Naive thymus-derived CD4-positive, alpha-beta T cell (primary cell): ENCODE data around the gene RSU1. TPM values are rescaled to one million over a fixed set of nuclear protein-coding genes. Genes with fewer than 3 reads are reported as not detected.
A peak's percentile ranks its signal among the peaks of the same experiment; 100 is the strongest.
"Not testable (repeated sequence)": the region's sequence is repeated elsewhere in the genome, so short reads cannot be mapped to it uniquely, and the experiment has no call there.

Source experiments
- ATAC-seq: fragments of 150-1000 bp; cut with Tn5 transposase; 2 replicates; pipeline ENCODE4 v1.10.0; 2021; ENCODE audit warnings: mild to moderate bottlenecking, moderate library complexity
- CTCF ChIA-PET: fragments of 350-600 bp; sonication (Branson Sonifier 250); formaldehyde crosslinking; loops from one replicate; lab custom pipeline; 2021; ENCODE audit warnings: antibody characterized with exemption; lab: Charles Lee
- POLR2A ChIA-PET: fragments of 350-600 bp; sonication (Branson Sonifier 250); formaldehyde crosslinking; loops from one replicate; lab custom pipeline; 2021; ENCODE audit warnings: antibody characterized with exemption, inconsistent platforms; lab: Charles Lee
- DNase-seq, 9 donors: peaks; one replicate each; pipeline versions ENCODE4 v3.0.0 to v3.0.0-alpha.2; 2020 to 2022; ENCODE audit warnings: mixed read lengths in 1 of 9
- H3K27ac ChIP-seq: one replicate; pipeline ENCODE4 v1.7.0; 2013; ENCODE audit warnings: mild to moderate bottlenecking, low read depth, low read length, moderate library complexity
- H3K27me3 ChIP-seq, 2 donors: one replicate each; pipeline ENCODE4 v1.7.0; 2013; ENCODE audit warnings: low read length in 2 of 2, mild to moderate bottlenecking in 2 of 2, moderate library complexity in 2 of 2; ENCODE audit not compliant: control insufficient read depth in 2 of 2, insufficient read depth in 2 of 2
- H3K36me3 ChIP-seq, 3 experiments: 1 replicate in 2 of 3; 2 replicates in 1 of 3; pipeline ENCODE4 v1.7.0; 2013; ENCODE audit warnings: low read length in 3 of 3, mild to moderate bottlenecking in 3 of 3, moderate library complexity in 1 of 3; ENCODE audit not compliant: insufficient read depth in 3 of 3, control insufficient read depth in 2 of 3
- H3K4me1 ChIP-seq, 2 donors: one replicate each; pipeline ENCODE4 v1.7.0; 2013; ENCODE audit warnings: low read length in 2 of 2, mild to moderate bottlenecking in 2 of 2, moderate library complexity in 1 of 2; ENCODE audit not compliant: control insufficient read depth in 2 of 2, insufficient read depth in 2 of 2
- H3K4me3 ChIP-seq: 2 replicates; pipeline ENCODE4 v1.7.0; 2013; ENCODE audit warnings: mild to moderate bottlenecking, low read length
- H3K9me3 ChIP-seq, 3 experiments: 1 replicate in 2 of 3; 2 replicates in 1 of 3; pipeline ENCODE4 v1.7.0; 2013; ENCODE audit warnings: low read length in 3 of 3; ENCODE audit not compliant: control insufficient read depth in 2 of 3
- H3K27ac Mint-ChIP-seq, 9 donors: one replicate each; pipeline ENCODE4 v1.8.0; 2020 to 2022; ENCODE audit warnings: mixed read lengths in 9 of 9, mild to moderate bottlenecking in 8 of 9, moderate library complexity in 5 of 9, inconsistent platforms in 2 of 9
- H3K27me3 Mint-ChIP-seq, 5 donors: one replicate each; pipeline ENCODE4 v1.8.0; 2021 to 2022; ENCODE audit warnings: mixed read lengths in 5 of 5, mild to moderate bottlenecking in 1 of 5
- H3K36me3 Mint-ChIP-seq, 5 donors: one replicate each; pipeline ENCODE4 v1.8.0; 2020 to 2022; ENCODE audit warnings: mixed read lengths in 5 of 5, mild to moderate bottlenecking in 3 of 5, inconsistent platforms in 1 of 5
- H3K4me1 Mint-ChIP-seq, 7 donors: one replicate each; pipeline ENCODE4 v1.8.0; 2020 to 2022; ENCODE audit warnings: mixed read lengths in 7 of 7, mild to moderate bottlenecking in 3 of 7, inconsistent platforms in 1 of 7
- H3K4me3 Mint-ChIP-seq, 10 donors: one replicate each; pipeline ENCODE4 v1.8.0; 2020 to 2022; ENCODE audit warnings: mild to moderate bottlenecking in 10 of 10, mixed read lengths in 10 of 10, moderate library complexity in 6 of 10, inconsistent platforms in 2 of 10
- H3K9me3 Mint-ChIP-seq, 11 donors: one replicate each; pipeline ENCODE4 v1.8.0; 2020 to 2022; ENCODE audit warnings: mixed read lengths in 11 of 11, mild to moderate bottlenecking in 4 of 11, inconsistent platforms in 1 of 11, moderate library complexity in 1 of 11
- intact Hi-C, 2 donors: fragments of 100-400 bp; cut with micrococcal nuclease; formaldehyde crosslinking; loops; one replicate each; pipeline ENCODE4 v1.15.1; 2023
- polyA plus RNA-seq, 2 donors: library from polyadenylated mRNA; unstranded; fragments of 300-500 nt; fragmentation: Illumina TruSeq; gene quantifications; one replicate each; pipeline ENCODE4 v1.2.3, GENCODE V29; 2021
- total RNA-seq, 6 experiments: library from RNA in 5 of 6; stranded (reverse) in 5 of 6; gene quantifications; 1 replicate in 5 of 6; 2 replicates in 1 of 6; pipeline ENCODE4 v1.2.3 and lab custom pipeline; 2021 to 2026

RSU1 gene
- total and polyA plus RNA-seq, 7 experiments from 2014 or later, result 36.1 to 108 (median 50.4) TPM

DNA sequence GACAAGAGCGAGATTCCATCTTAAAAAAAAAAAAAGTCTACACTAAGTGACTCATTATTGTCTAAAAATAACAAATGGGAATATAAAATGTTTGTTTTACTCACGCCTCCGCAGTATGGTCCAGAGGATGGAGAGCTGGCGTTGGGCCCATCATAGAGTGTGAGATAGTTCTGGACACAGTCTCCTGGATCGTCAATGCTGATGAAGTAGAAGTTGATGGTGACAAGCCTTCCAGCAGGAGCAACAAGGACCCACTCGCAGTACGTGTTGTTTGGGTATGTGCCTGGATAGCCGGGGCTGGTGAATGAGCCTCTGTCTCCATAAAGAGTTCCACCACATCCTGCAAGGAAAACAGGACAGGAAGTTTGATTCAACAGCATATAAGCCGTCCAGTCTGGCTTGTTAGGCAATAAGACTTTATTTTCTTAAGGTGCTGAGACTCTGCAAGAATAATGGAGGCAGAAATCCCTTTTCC is 11.5 kb upstream of the RSU1 start:
- Mint-ChIP-seq H3K27me3 (peaks cover 0 to 9% (median 0%) of the 10 kb centered on the region in 5 donors), H3K9me3 (no peaks in the 10 kb centered on the region), H3K4me3 (no peak overlapping the region), H3K27ac (peak overlapping the region in 1 of 9 donors; percentile 50), H3K36me3 (peaks cover 0 to 13% (median 5%) of the 10 kb centered on the region in 5 donors), H3K4me1 (peaks cover 0 to 13% (median 8%) of the 10 kb centered on the region in 7 donors)
- Histone ChIP-seq H3K9me3 (no peaks in the 10 kb centered on the region), H3K4me3 (no peak overlapping the region), H3K4me1 (no peaks in the 10 kb centered on the region), H3K27ac (no peak overlapping the region), H3K36me3 (no peaks in the 10 kb centered on the region), H3K27me3 (no peaks in the 10 kb centered on the region)
- ATAC-seq (no peak), DNase-seq (no peak)
- POLR2A ChIA-PET, result interaction anchor here (0.6 to 1.9 kb wide), 3 partner anchors 11 to 399 kb away, joined by 5 to 6 read pairs (median 6); partner anchors contain the start of gene RSU1
- CTCF ChIA-PET, result interaction anchor here (0.6 to 2.1 kb wide), 7 partner anchors 11 to 461 kb away, joined by 3 to 16 read pairs (median 7); partner anchors contain the start of gene RSU1
- intact Hi-C loops, result loop anchor here (1.0 to 5.0 kb wide), 8 partner anchors 11 to 914 kb away; partner anchors contain the start of genes RSU1 (in 1 of the 2) and ST8SIA6 (in 1 of the 2)

DNA sequence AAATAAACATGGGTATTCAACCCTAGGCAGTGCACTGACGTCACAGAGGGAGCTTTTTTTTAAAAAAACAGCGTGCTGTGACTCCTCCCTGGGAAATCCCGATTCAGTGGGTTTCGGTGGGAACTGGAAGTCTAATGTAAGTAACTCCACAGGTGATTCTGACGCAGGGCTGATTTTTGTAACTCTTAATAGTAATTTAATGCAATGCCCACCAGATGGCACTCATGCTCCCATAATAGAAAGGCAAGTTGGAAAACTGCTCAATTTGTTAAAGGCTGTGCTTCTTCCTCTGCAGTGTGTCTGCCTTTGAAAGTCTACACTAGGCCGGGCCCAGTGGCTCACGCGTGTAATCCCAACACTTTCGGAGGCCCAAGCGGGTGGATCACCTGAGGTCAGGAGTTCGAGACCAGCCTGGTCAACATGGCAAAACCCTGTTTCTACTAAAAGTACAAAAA is 10.9 kb upstream of the RSU1 start:
- CTCF ChIA-PET, result interaction anchor here (0.8 to 2.1 kb wide), 7 partner anchors 11 to 462 kb away, joined by 3 to 16 read pairs (median 7); partner anchors contain the start of gene RSU1
- POLR2A ChIA-PET, result interaction anchor here (1.0 to 1.9 kb wide), 3 partner anchors 11 to 21 kb away, joined by 3 to 5 read pairs (median 5); partner anchors contain the start of gene RSU1

DNA sequence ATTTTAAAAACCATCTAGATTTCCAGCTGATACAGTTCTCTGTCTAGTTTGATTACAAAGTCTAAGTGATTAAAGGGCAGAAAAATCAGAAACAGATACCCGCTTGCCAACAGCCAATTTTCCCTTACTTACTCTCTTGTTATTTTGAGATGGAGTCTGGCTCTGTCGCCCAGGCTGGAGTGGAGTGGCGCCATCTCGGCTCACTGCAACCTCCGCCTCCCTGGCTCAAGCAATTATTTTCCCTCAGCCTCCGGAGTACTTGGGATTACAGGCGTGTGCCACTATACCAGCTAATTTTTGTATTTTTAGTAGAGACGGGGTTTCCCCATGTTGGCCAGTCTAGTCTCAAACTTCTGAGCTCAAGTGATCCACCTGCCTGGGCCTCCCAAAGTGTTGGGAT is 10.2 kb upstream of the RSU1 start:
- not testable (repeated sequence) for H3K4me1 ChIP-seq, H3K27me3 Mint-ChIP-seq, H3K27ac ChIP-seq, H3K36me3 ChIP-seq, H3K4me3 ChIP-seq, H3K27ac Mint-ChIP-seq, H3K4me3 Mint-ChIP-seq, H3K9me3 ChIP-seq, H3K9me3 Mint-ChIP-seq, ATAC-seq, H3K27me3 ChIP-seq, DNase-seq
- H3K4me1 Mint-ChIP-seq, result peaks cover 0 to 12% (median 6%) of the 10 kb centered on the region in 7 donors
- ChIA-PET POLR2A (interaction anchor here (1.0 to 1.2 kb wide), 2 partner anchors 10 to 20 kb away, joined by 3 to 5 read pairs; partner anchors contain the start of gene RSU1), CTCF (interaction anchor here (1.2 to 2.1 kb wide), 5 partner anchors 10 to 462 kb away, joined by 4 to 16 read pairs (median 9); partner anchors contain the start of gene RSU1)
- intact Hi-C loops, result loop anchor here (5.0 kb wide), 2 partner anchors 625 to 915 kb away; partner anchors contain the start of gene ST8SIA6 (in 1 of the 2)
- peaks cover 4 to 23% (median 16%) of the 10 kb centered on the region in 5 donors for H3K36me3 Mint-ChIP-seq

More for the DNA sequence above, 10.9 kb upstream of the RSU1 start:
- ATAC-seq (peak; percentile 96), DNase-seq (peak; percentile 22 to 78 (median 69))
- H3K4me3 ChIP-seq, result no peak overlapping the region
- peak overlapping the region in 3 of 9 donors; percentile 63 to 84 (median 82) for H3K27ac Mint-ChIP-seq
- H3K9me3 Mint-ChIP-seq, result peaks cover 0 to 5% (median 3%) of the 10 kb centered on the region in 11 donors
- no peaks in the 10 kb centered on the region for H3K36me3 ChIP-seq
- H3K9me3 ChIP-seq, result peaks cover 0 to 1% (median 0%) of the 10 kb centered on the region in 3 experiments
- peaks cover 0 to 9% (median 0%) of the 10 kb centered on the region in 5 donors for H3K27me3 Mint-ChIP-seq
- H3K27me3 ChIP-seq, result no peaks in the 10 kb centered on the region
- intact Hi-C loops, result loop anchor here (1.0 to 5.0 kb wide), 8 partner anchors 11 to 914 kb away; partner anchors contain the start of genes RSU1 (in 1 of the 2) and ST8SIA6 (in 1 of the 2)
- no peak overlapping the region for H3K27ac ChIP-seq
- H3K36me3 Mint-ChIP-seq, result peaks cover 0 to 19% (median 11%) of the 10 kb centered on the region in 5 donors
- H3K4me1 ChIP-seq, result no peaks in the 10 kb centered on the region
- no peak overlapping the region for H3K4me3 Mint-ChIP-seq
- H3K4me1 Mint-ChIP-seq, result peaks cover 0 to 12% (median 8%) of the 10 kb centered on the region in 7 donors

DNA sequence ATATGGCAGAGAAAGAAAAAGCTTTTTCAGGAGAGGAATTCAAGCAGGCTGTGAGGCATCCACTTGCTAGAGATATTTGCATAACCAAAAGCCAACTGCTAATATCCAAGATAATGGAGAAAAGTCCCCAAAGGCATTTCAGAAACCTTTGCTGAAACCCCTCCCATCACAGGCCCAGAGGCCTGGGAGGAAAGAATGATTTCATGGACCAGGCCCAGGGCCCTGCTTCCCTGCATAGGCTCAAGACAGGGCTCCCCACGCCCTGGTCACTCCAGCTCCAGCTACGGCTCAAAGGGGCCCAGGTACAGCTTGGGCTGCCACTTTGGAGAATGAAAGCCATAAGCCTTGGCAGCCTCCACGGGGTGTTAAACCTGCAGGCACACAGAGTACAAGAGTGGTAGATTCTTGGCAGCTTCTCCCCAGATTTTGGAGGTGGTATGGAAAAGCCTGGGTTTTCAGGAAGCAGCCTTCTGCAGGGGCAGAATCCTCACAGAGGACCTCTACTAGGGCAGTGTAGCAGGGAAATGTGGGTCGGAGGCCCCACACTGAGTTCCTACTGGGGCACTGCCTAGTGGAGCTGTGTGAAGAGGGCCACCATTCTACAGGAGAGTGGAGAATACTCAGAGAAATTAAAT is 5.6 kb upstream of the RSU1 start:
- intact Hi-C loops, result no loop called here
- ChIA-PET POLR2A (interaction anchor here (1.4 kb wide), 1 partner anchor 12 kb away, joined by 4 read pairs; no protein-coding TSS in a partner anchor), CTCF (interaction anchor here (0.6 to 0.7 kb wide), 2 partner anchors 138 to 242 kb away, joined by 3 read pairs; no protein-coding TSS in a partner anchor)
- no peaks in the 10 kb centered on the region for H3K36me3 ChIP-seq
- no peak for DNase-seq
- H3K4me3 ChIP-seq, result no peak overlapping the region
- Mint-ChIP-seq H3K4me3 (peak overlapping the region in 1 of 10 donors; percentile 29), H3K4me1 (peaks cover 5 to 13% (median 7%) of the 10 kb centered on the region in 7 donors), H3K9me3 (peaks cover 8 to 23% (median 14%) of the 10 kb centered on the region in 11 donors), H3K27ac (no peak overlapping the region), H3K36me3 (peaks cover 11 to 35% (median 26%) of the 10 kb centered on the region in 5 donors), H3K27me3 (peaks cover 0 to 18% (median 0%) of the 10 kb centered on the region in 5 donors)
- ATAC-seq, result no peak
- peaks cover 0 to 13% (median 0%) of the 10 kb centered on the region in 3 experiments for H3K9me3 ChIP-seq
- H3K27ac ChIP-seq, result no peak overlapping the region
- H3K4me1 ChIP-seq, result peaks cover 0 to 6% of the 10 kb centered on the region in 2 donors
- H3K27me3 ChIP-seq, result no peaks in the 10 kb centered on the region

DNA sequence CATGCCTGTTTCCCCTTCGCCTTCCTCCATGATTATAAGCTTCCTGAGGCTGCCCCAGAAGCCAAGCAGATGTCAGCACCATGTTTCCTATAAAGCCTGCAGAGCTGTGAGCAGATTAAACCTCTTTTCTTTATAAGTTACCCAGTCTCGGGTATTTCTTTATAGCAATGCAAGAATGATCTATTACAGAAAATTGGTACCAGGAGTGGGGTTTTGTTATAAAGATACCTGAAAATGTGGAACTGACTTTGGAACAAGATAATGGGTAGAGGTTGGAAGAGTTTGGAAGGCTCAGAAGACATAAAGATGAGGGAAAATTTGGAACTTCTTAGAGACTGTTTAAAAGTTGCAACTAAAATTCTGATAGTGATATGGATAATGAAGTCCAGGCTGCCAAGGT is 4.8 kb upstream of the RSU1 start:
- POLR2A ChIA-PET, result interaction anchor here (0.6 kb wide), 1 partner anchor 9 kb away, joined by 3 read pairs; no protein-coding TSS in a partner anchor

DNA sequence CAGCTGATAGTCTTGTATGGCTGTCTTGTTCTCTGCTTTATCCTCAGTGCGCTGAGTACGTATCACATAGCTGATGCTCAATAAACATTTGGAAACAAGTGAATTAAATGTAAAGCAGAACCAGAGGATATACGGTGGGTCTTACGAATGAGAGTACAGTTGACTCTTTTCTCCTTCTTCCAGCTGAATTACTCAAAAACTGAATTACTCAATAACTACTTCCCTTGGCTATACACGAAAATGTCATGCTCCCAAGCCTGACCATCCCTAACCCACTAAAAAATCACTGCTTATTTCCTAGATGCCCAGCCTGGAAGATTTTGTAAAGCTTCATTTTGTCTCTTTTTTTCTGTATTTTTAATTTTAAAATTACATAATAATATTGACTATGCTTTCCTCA is 3.2 kb upstream of the RSU1 start:
- CTCF ChIA-PET, result no interaction called here
- H3K27ac ChIP-seq, result no peak overlapping the region
- H3K4me1 Mint-ChIP-seq, result peaks cover 15 to 28% (median 23%) of the 10 kb centered on the region in 7 donors
- no peak overlapping the region for H3K4me3 Mint-ChIP-seq
- intact Hi-C loops, result no loop called here
- DNase-seq, result no peak
- H3K9me3 Mint-ChIP-seq, result peaks cover 8 to 23% (median 14%) of the 10 kb centered on the region in 11 donors
- H3K27me3 ChIP-seq, result no peaks in the 10 kb centered on the region
- peaks cover 13 to 32% (median 22%) of the 10 kb centered on the region in 5 donors for H3K36me3 Mint-ChIP-seq
- peaks cover 8 to 19% of the 10 kb centered on the region in 2 donors for H3K4me1 ChIP-seq
- no peak for ATAC-seq
- H3K27me3 Mint-ChIP-seq, result peaks cover 0 to 19% (median 0%) of the 10 kb centered on the region in 5 donors
- no peak overlapping the region for H3K27ac Mint-ChIP-seq
- POLR2A ChIA-PET, result interaction anchor here (0.8 to 1.0 kb wide), 3 partner anchors 13 to 422 kb away, joined by 3 read pairs; no protein-coding TSS in a partner anchor
- no peaks in the 10 kb centered on the region for H3K36me3 ChIP-seq
- H3K4me3 ChIP-seq, result no peak overlapping the region
- H3K9me3 ChIP-seq, result peaks cover 0 to 13% (median 0%) of the 10 kb centered on the region in 3 experiments

More for the DNA sequence above, 4.8 kb upstream of the RSU1 start:
- H3K27ac Mint-ChIP-seq, result no peak overlapping the region
- ATAC-seq (no peak), DNase-seq (no peak)
- Histone ChIP-seq H3K9me3 (peaks cover 0 to 13% (median 0%) of the 10 kb centered on the region in 3 experiments), H3K36me3 (no peaks in the 10 kb centered on the region), H3K27me3 (no peaks in the 10 kb centered on the region), H3K4me1 (peaks cover 0 to 6% of the 10 kb centered on the region in 2 donors), H3K27ac (no peak overlapping the region), H3K4me3 (no peak overlapping the region)
- peaks cover 5 to 15% (median 13%) of the 10 kb centered on the region in 7 donors for H3K4me1 Mint-ChIP-seq
- peaks cover 8 to 23% (median 14%) of the 10 kb centered on the region in 11 donors for H3K9me3 Mint-ChIP-seq
- peaks cover 11 to 35% (median 26%) of the 10 kb centered on the region in 5 donors for H3K36me3 Mint-ChIP-seq
- CTCF ChIA-PET, result interaction anchor here (0.9 kb wide), 1 partner anchor 13 kb away, joined by 4 read pairs; no protein-coding TSS in a partner anchor
- intact Hi-C loops, result no loop called here
- peaks cover 0 to 22% (median 0%) of the 10 kb centered on the region in 5 donors for H3K27me3 Mint-ChIP-seq
- no peak overlapping the region for H3K4me3 Mint-ChIP-seq
